HG03354 (cell line): ENCODE measurements around the gene NEDD8.

Experiments
- ATAC-seq: cut with Tn5 transposase; IDR thresholded peaks from one replicate; pipeline ENCODE4 v1.9.1; 2021; ENCODE audit warnings: mild to moderate bottlenecking; ENCODE audit not compliant: unreplicated experiment, poor library complexity, severe bottlenecking

NEDD8 gene

GRCh38 chr14:24185741-24186140 is 46.4 kb downstream of the NEDD8 start:
- no peak for ATAC-seq

- ATAC-seq: no peak
Measured at GRCh38 chr14:24185026-24185425, 47.1 kb downstream of the NEDD8 start.

- no peak for ATAC-seq
Measured at GRCh38 chr14:24184104-24184970, 47.8 kb downstream of the NEDD8 start.

- ATAC-seq: no peak
Measured at GRCh38 chr14:24183014-24183481, 49.1 kb downstream of the NEDD8 start.

GRCh38 chr14:24182110-24182882 is 49.9 kb downstream of the NEDD8 start:
- ATAC-seq: no peak

GRCh38 chr14:24181371-24182077 is 50.6 kb downstream of the NEDD8 start:
- no peak for ATAC-seq

- ATAC-seq: no peak
Measured at GRCh38 chr14:24179961-24180796, 52.0 kb downstream of the NEDD8 start.

- no peak for ATAC-seq
Measured at GRCh38 chr14:24179294-24179960, 52.7 kb downstream of the NEDD8 start.

- no peak for ATAC-seq
Measured at GRCh38 chr14:24178399-24179178, 53.6 kb downstream of the NEDD8 start.

- ATAC-seq: no peak
Measured at GRCh38 chr14:24177891-24178290, 54.3 kb downstream of the NEDD8 start.

GRCh38 chr14:24177041-24177825 is 54.9 kb downstream of the NEDD8 start:
- no peak for ATAC-seq

- ATAC-seq: no peak
Measured at GRCh38 chr14:24176599-24176998, 55.6 kb downstream of the NEDD8 start.

GRCh38 chr14:24172871-24173281 is 59.3 kb downstream of the NEDD8 start:
- ATAC-seq: no peak

- no peak for ATAC-seq
Measured at GRCh38 chr14:24172261-24172860, 59.8 kb downstream of the NEDD8 start.

- ATAC-seq: peak; percentile 88
Measured at GRCh38 chr14:24171422-24172260, 60.5 kb downstream of the NEDD8 start, which contains the start of gene REC8. TSS of gene REC8 (plus strand) at chr14:24172080. CDS start at chr14:24172553, 473 bp downstream.
